Nephron (organoid): ENCODE data around the gene RBMS1.

Experiments used
- H3K27ac Mint-ChIP-seq, 3 experiments: 2 replicates each; pipeline ENCODE4 v1.8.0; 2020; ENCODE audit warnings: mixed read lengths in 3 of 3, mild to moderate bottlenecking in 2 of 3, moderate library complexity in 1 of 3
- H3K27me3 Mint-ChIP-seq: 2 replicates; pipeline ENCODE4 v1.8.0; 2021; ENCODE audit warnings: low read depth, mild to moderate bottlenecking, moderate library complexity, mixed read lengths
- H3K36me3 Mint-ChIP-seq: 2 replicates; pipeline ENCODE4 v1.8.0; 2020; ENCODE audit warnings: low read depth, mixed read lengths
- H3K4me1 Mint-ChIP-seq: 2 replicates; pipeline ENCODE4 v1.8.0; 2020; ENCODE audit warnings: mixed read lengths
- H3K4me3 Mint-ChIP-seq, 3 experiments: 2 replicates each; pipeline ENCODE4 v1.8.0; 2020; ENCODE audit warnings: mild to moderate bottlenecking in 3 of 3, mixed read lengths in 3 of 3, moderate library complexity in 2 of 3
- H3K9me3 Mint-ChIP-seq: 2 replicates; pipeline ENCODE4 v1.8.0; 2020; ENCODE audit warnings: mixed read lengths
- CTCF ChIP-seq, 3 experiments: fragments of 200-600 bp; sonication (generic); IDR thresholded peaks; one replicate each; pipeline ENCODE4 v1.5.0; 2021; ENCODE audit warnings: antibody characterized with exemption in 3 of 3; ENCODE audit not compliant: unreplicated experiment in 3 of 3

RBMS1 gene

GRCh38 chr2:160334028-160334741 lies 159.4 kb downstream of the RBMS1 start:
- Mint-ChIP-seq H3K36me3 (peaks cover 7% of the 10 kb centered on the region), H3K9me3 (no peaks in the 10 kb centered on the region), H3K27me3 (no peaks in the 10 kb centered on the region), H3K27ac (peak overlapping the region in 2 of 3 experiments; percentile 50 to 86), H3K4me3 (no peak overlapping the region), H3K4me1 (peaks cover 74% of the 10 kb centered on the region)
- no peak for TF ChIP-seq CTCF (IDR thresholded peaks at IDR 0.05; ENCODE audit: unreplicated experiment in 3 of 3)

GRCh38 chr2:160333324-160334027 lies 160.1 kb downstream of the RBMS1 start:
- Mint-ChIP-seq H3K27me3 (no peaks in the 10 kb centered on the region), H3K4me3 (no peak overlapping the region), H3K27ac (peak overlapping the region in 2 of 3 experiments; percentile 50 to 86), H3K36me3 (peaks cover 7% of the 10 kb centered on the region), H3K4me1 (peaks cover 74% of the 10 kb centered on the region), H3K9me3 (no peaks in the 10 kb centered on the region)
- TF ChIP-seq CTCF (IDR thresholded peaks at IDR 0.05; ENCODE audit: unreplicated experiment in 3 of 3), result no peak

GRCh38 chr2:160332318-160332717 lies 161.3 kb downstream of the RBMS1 start:
- Mint-ChIP-seq H3K4me1 (peaks cover 78% of the 10 kb centered on the region), H3K36me3 (peaks cover 7% of the 10 kb centered on the region), H3K9me3 (no peaks in the 10 kb centered on the region), H3K27ac (peak overlapping the region; percentile 66 to 87 (median 66)), H3K4me3 (no peak overlapping the region), H3K27me3 (no peaks in the 10 kb centered on the region)
- TF ChIP-seq CTCF (IDR thresholded peaks at IDR 0.05; ENCODE audit: unreplicated experiment in 3 of 3), result peak in 1 of 3 experiments; percentile 7

GRCh38 chr2:160331258-160332025 lies 162.2 kb downstream of the RBMS1 start:
- Mint-ChIP-seq H3K4me3 (no peak overlapping the region), H3K27me3 (no peaks in the 10 kb centered on the region), H3K4me1 (peaks cover 80% of the 10 kb centered on the region), H3K27ac (peak overlapping the region; percentile 23 to 66 (median 28)), H3K36me3 (peaks cover 7% of the 10 kb centered on the region), H3K9me3 (no peaks in the 10 kb centered on the region)
- TF ChIP-seq CTCF (IDR thresholded peaks at IDR 0.05; ENCODE audit: unreplicated experiment in 3 of 3), result no peak

- H3K9me3 Mint-ChIP-seq, result no peaks in the 10 kb centered on the region
- H3K4me3 Mint-ChIP-seq, result no peak overlapping the region
- H3K4me1 Mint-ChIP-seq, result peaks cover 80% of the 10 kb centered on the region
- H3K27me3 Mint-ChIP-seq, result no peaks in the 10 kb centered on the region
- TF ChIP-seq CTCF (IDR thresholded peaks at IDR 0.05; ENCODE audit: unreplicated experiment in 3 of 3), result no peak
- H3K27ac Mint-ChIP-seq, result peak overlapping the region; percentile 2 to 47 (median 17)
- peaks cover 7% of the 10 kb centered on the region for H3K36me3 Mint-ChIP-seq
Measured at GRCh38 chr2:160328811-160329527, 164.6 kb downstream of the RBMS1 start.
